Activated effector memory CD4-positive, alpha-beta T cell treated with Interleukin-2 at 50 U/mL for 16 hours (primary cell): ENCODE results near the gene ZBTB46.

ENCODE experiments used
- DNase-seq: peaks from one replicate; pipeline ENCODE4 v3.0.0-alpha.2; 2020

ZBTB46 gene

GRCh38 chr20:63836458-63837344 lies 5.6 kb upstream of the ZBTB46 start:
- DNase-seq, result no peak

- DNase-seq, result no peak
Observed at GRCh38 chr20:63835021-63835858, 4.2 kb upstream of the ZBTB46 start.

- DNase-seq, result no peak
Observed at GRCh38 chr20:63834491-63834880, 3.4 kb upstream of the ZBTB46 start.

GRCh38 chr20:63833776-63834490 lies 2.9 kb upstream of the ZBTB46 start:
- DNase-seq, result no peak

- no peak for DNase-seq
Observed at GRCh38 chr20:63831993-63832686, 1.1 kb upstream of the ZBTB46 start.

- DNase-seq, result no peak
Observed at GRCh38 chr20:63831646-63831992, 555 bp upstream of the ZBTB46 start.

- DNase-seq, result no peak
Observed at GRCh38 chr20:63829945-63830835, 874 bp downstream of the ZBTB46 start.

GRCh38 chr20:63829603-63829944 lies 1.5 kb downstream of the ZBTB46 start:
- no peak for DNase-seq

- no peak for DNase-seq
Observed at GRCh38 chr20:63828951-63829350, 2.1 kb downstream of the ZBTB46 start.

GRCh38 chr20:63828545-63828944 lies 2.5 kb downstream of the ZBTB46 start:
- DNase-seq, result no peak

- no peak for DNase-seq
Observed at GRCh38 chr20:63828124-63828523, 2.9 kb downstream of the ZBTB46 start.

- no peak for DNase-seq
Observed at GRCh38 chr20:63826753-63827152, 4.3 kb downstream of the ZBTB46 start.

GRCh38 chr20:63825331-63826118 lies 5.5 kb downstream of the ZBTB46 start:
- no peak for DNase-seq

- DNase-seq, result no peak
Observed at GRCh38 chr20:63823691-63824311, 7.3 kb downstream of the ZBTB46 start.

GRCh38 chr20:63822276-63822696 lies 8.8 kb downstream of the ZBTB46 start:
- no peak for DNase-seq

- no peak for DNase-seq
Observed at GRCh38 chr20:63821811-63822210, 9.3 kb downstream of the ZBTB46 start.

- DNase-seq, result no peak
Observed at GRCh38 chr20:63819224-63819921, 11.7 kb downstream of the ZBTB46 start.

GRCh38 chr20:63815615-63816253 lies 15.3 kb downstream of the ZBTB46 start:
- DNase-seq, result no peak

- DNase-seq, result no peak
Observed at GRCh38 chr20:63814891-63815614, 16.0 kb downstream of the ZBTB46 start.
